K562 (cell line): Measurements from ENCODE around the gene EYA4. TPM values are rescaled to one million over a fixed set of nuclear protein-coding genes. Genes with fewer than 3 reads are reported as not detected.
A peak's percentile ranks its signal among the peaks of the same experiment; 100 is the strongest.

Experiments
- ATAC-seq: fragments of 200-7000 bp; cut with Tn5 transposase; 3 replicates; pipeline ENCODE4 v1.9.1; 2020; ENCODE audit warnings: moderate library complexity
- BruUV-seq: library from RNA; stranded (reverse); fragments of 400-500 nt; replicated peaks from 2 replicates; lab custom pipeline; 2021; lab: Mats Ljungman, UMichigan
- CTCF ChIA-PET: fragments of 300-600 bp; formaldehyde crosslinking; extraction: SDS; loops from one replicate; lab custom pipeline; 2021; ENCODE audit warnings: low intra/inter-chr PET ratio; lab: Yijun Ruan, JAX
- POLR2A ChIA-PET: fragments of 300-600, 350-650 bp; sonication (Branson Sonifier 250); formaldehyde crosslinking; extraction: SDS; loops from one replicate; lab custom pipeline; 2021; ENCODE audit warnings: antibody characterized with exemption, inconsistent platforms; lab: Yijun Ruan, JAX
- DNase-seq, 4 experiments: peaks; one replicate each; pipeline versions ENCODE4 v3.0.0 to v3.0.0-alpha.2; 2011 to 2018; ENCODE audit warnings: low spot score in 3 of 4, mixed read lengths in 3 of 4; ENCODE audit errors: extremely low read depth in 1 of 4
- FAIRE-seq: peaks from 2 replicates; lab custom pipeline; 2011; peaks lifted over from hg19 to GRCh38; lab: Jason Lieb, UNC
- H2AFZ ChIP-seq: 2 replicates; pipeline ENCODE4 v1.6.0; 2011; ENCODE audit warnings: low read depth, low read length, control low read depth, inconsistent platforms
- H3K27ac ChIP-seq: fragments of 200-600 bp; 3 replicates; pipeline ENCODE4 v1.8.0; 2011; ENCODE audit warnings: low read depth, mild to moderate bottlenecking, control low read depth, inconsistent platforms, low read length, moderate library complexity, mixed read lengths; ENCODE audit errors: extremely low read depth
- H3K27me3 ChIP-seq, 2 experiments: fragments of 300-600 bp in 1 of 2; 2 replicates in 1 of 2; 3 replicates in 1 of 2; pipeline versions ENCODE4 v1.6.0 to v1.8.0; 2011; ENCODE audit warnings: inconsistent platforms in 2 of 2, low read length in 2 of 2, mild to moderate bottlenecking in 1 of 2, mixed read lengths in 1 of 2, moderate library complexity in 1 of 2; ENCODE audit not compliant: control insufficient read depth in 2 of 2, insufficient read depth in 2 of 2
- H3K36me3 ChIP-seq: fragments of 300-600 bp; 3 replicates; pipeline ENCODE4 v1.8.0; 2011; ENCODE audit warnings: mild to moderate bottlenecking, low read length, inconsistent platforms; ENCODE audit not compliant: control insufficient read depth, insufficient read depth
- H3K4me1 ChIP-seq, 2 experiments: fragments of 200-600 bp in 1 of 2; replicated peaks in 1 of 2; 2 replicates in 1 of 2; 3 replicates in 1 of 2; pipeline versions ENCODE4 v1.5.1 to v1.8.0; 2011; ENCODE audit warnings: inconsistent platforms in 2 of 2, low read length in 2 of 2, mild to moderate bottlenecking in 1 of 2, mixed read lengths in 1 of 2, moderate library complexity in 1 of 2; ENCODE audit not compliant: control insufficient read depth in 2 of 2, insufficient read depth in 2 of 2
- H3K4me2 ChIP-seq: 2 replicates; pipeline ENCODE4 v1.6.1; 2011; ENCODE audit warnings: low read length, control low read depth, inconsistent platforms, mixed read lengths; ENCODE audit not compliant: insufficient read depth
- H3K4me3 ChIP-seq: fragments of 200-600 bp; sonication (generic), shearing (Covaris generic); 2 replicates; pipeline ENCODE4 v1.5.1; 2016; ENCODE audit warnings: control low read depth, inconsistent platforms
- H3K79me2 ChIP-seq: fragments of 200-600 bp; 3 replicates; pipeline ENCODE4 v1.8.0; 2011; ENCODE audit warnings: low read length, inconsistent platforms; ENCODE audit not compliant: control insufficient read depth, insufficient read depth
- H3K9ac ChIP-seq, 2 experiments: 2 replicates each; pipeline versions ENCODE4 v1.6.0 to v1.6.1; 2011; ENCODE audit warnings: low read depth in 2 of 2, low read length in 2 of 2, control low read depth in 1 of 2, inconsistent platforms in 1 of 2, mild to moderate bottlenecking in 1 of 2, mixed read lengths in 1 of 2; ENCODE audit not compliant: insufficient read depth in 1 of 2
- H3K9me1 ChIP-seq: one replicate; pipeline ENCODE4 v1.6.0; 2011; ENCODE audit warnings: inconsistent platforms, mild to moderate bottlenecking, low read length, moderate library complexity; ENCODE audit not compliant: control insufficient read depth, insufficient read depth
- H3K9me3 ChIP-seq: replicated peaks from 2 replicates; pipeline ENCODE4 v1.5.1; 2011; ENCODE audit warnings: low read depth, low read length, inconsistent platforms; ENCODE audit not compliant: control insufficient read depth, insufficient read depth
- H4K20me1 ChIP-seq: replicated peaks from 2 replicates; pipeline ENCODE4 v1.6.1; 2011; ENCODE audit warnings: low read length, inconsistent platforms, mixed read lengths; ENCODE audit not compliant: control insufficient read depth, insufficient read depth
- C11orf30 ChIP-seq: fragments of 450-650 bp; IDR thresholded peaks from 2 replicates; pipeline ENCODE4 v1.6.1; 2016; ENCODE audit warnings: low read depth, mild to moderate bottlenecking
- MIER1 ChIP-seq: fragments of 450-650 bp; IDR thresholded peaks from 2 replicates; pipeline ENCODE4 v1.6.1; 2016; ENCODE audit warnings: antibody characterized with exemption, mild to moderate bottlenecking, low read depth
- PCBP1 ChIP-seq: fragments of 200-400 bp; formaldehyde crosslinking; IDR thresholded peaks from 2 replicates; pipeline ENCODE4 v1.6.1; 2018; ENCODE audit warnings: mild to moderate bottlenecking, low read depth, low read length; ENCODE audit not compliant: poor library complexity, severe bottlenecking
- PCBP2 ChIP-seq: fragments of 200-400 bp; formaldehyde crosslinking; IDR thresholded peaks from 2 replicates; pipeline ENCODE4 v1.6.1; 2018; ENCODE audit warnings: low read length, low read depth, mild to moderate bottlenecking, moderate library complexity; ENCODE audit not compliant: poor library complexity, severe bottlenecking
- RFX7 ChIP-seq: fragments of 250-450 bp; sonication (Bioruptor Pico); IDR thresholded peaks from 2 replicates; pipeline ENCODE4 v1.5.1; 2021; ENCODE audit warnings: mild to moderate bottlenecking
- ZNF407 ChIP-seq: fragments of 450-650 bp; IDR thresholded peaks from 2 replicates; pipeline ENCODE4 v1.6.1; 2016; ENCODE audit warnings: low read depth
- WGBS: fragments of 100-300 bp; shearing (Covaris generic); methylation state at CpG from one replicate; pipeline ENCODE4 v1.1.6; 2016; ENCODE audit warnings: low coverage, mixed read lengths; ENCODE audit not compliant: insufficient coverage; ENCODE audit errors: missing lambda C conversion rate; 5-methylcytosine and 5-hydroxymethylcytosine counted together
- in situ Hi-C: fragments of 300-500 bp; cut with MboI; formaldehyde crosslinking; loops from 4 replicates; pipeline ENCODE4 v1.15.0; 2018; ENCODE audit warnings: inconsistent platforms, mixed read lengths
- intact Hi-C: fragments of 100-400 bp; cut with micrococcal nuclease; formaldehyde crosslinking; loops from 2 replicates; pipeline ENCODE4 v1.14.2; 2022
- polyA plus RNA-seq, 8 experiments: library from polyadenylated mRNA; depleted of rRNA in 4 of 8; stranded (reverse) in 5 of 8; unstranded in 3 of 8; fragments of >200 nt; fragmentation: Nextera tagmentation in 2 of 8; fragmentation: Illumina TruSeq in 1 of 8; extraction: Ambion mirVana in 2 of 8; extraction: Trizol in 1 of 8; gene quantifications; 2 replicates each; pipeline versions ENCODE4 v1.2.1 to v1.2.3, GENCODE V29; 2011 to 2014; ENCODE audit warnings: inconsistent platforms in 1 of 8, missing spikeins in 1 of 8
- total RNA-seq, 7 experiments: library from RNA; depleted of rRNA in 6 of 7; stranded (reverse); fragments of >200 nt in 6 of 7; fragmentation: Illumina TruSeq in 2 of 7; extraction: Trizol in 2 of 7; gene quantifications; 2 replicates each; pipeline versions ENCODE4 v1.2.1 to v1.2.3, GENCODE V29; 2011 to 2021; ENCODE audit warnings: low replicate concordance in 1 of 7

EYA4 gene
- total and polyA plus RNA-seq, 9 of the 15 experiments (the other 6 are each of a cell fraction or from before 2014, with no cell fraction given) = 0.03 to 0.04 TPM; not detected in 7

- H3K4me3 ChIP-seq = no peak overlapping the region
- no peak for DNase-seq
- H3K4me1 ChIP-seq = no peaks in the 10 kb centered on the region
- no TSS peak for BruUV-seq
- H3K4me2 ChIP-seq = no peak overlapping the region
- CTCF ChIA-PET = no interaction called here
- TF ChIP-seq PCBP2 = peak; percentile 38
- TF ChIP-seq C11orf30 = no peak
- no peak for TF ChIP-seq ZNF407
- no peak for TF ChIP-seq RFX7 (CRISPR knock-in tag)
- peak; percentile 35 for TF ChIP-seq PCBP1
- no peak for TF ChIP-seq MIER1
- WGBS = 0% methylated on average over 1 of the region's 3 CpGs
- H3K9ac ChIP-seq = no peak overlapping the region
- H3K36me3 ChIP-seq = no peaks in the 10 kb centered on the region
- ATAC-seq = no peak
- no peaks in the 10 kb centered on the region for H3K9me3 ChIP-seq
- intact Hi-C loops (no loop called here), in situ Hi-C loops (no loop called here)
- FAIRE-seq = no peak
- no peaks in the 10 kb centered on the region for H3K27me3 ChIP-seq
- POLR2A ChIA-PET = no interaction called here
- H3K79me2 ChIP-seq = no peaks in the 10 kb centered on the region
- H3K9me1 ChIP-seq = no peaks in the 10 kb centered on the region
- H2AFZ ChIP-seq = no peak overlapping the region
- no peak overlapping the region for H3K27ac ChIP-seq
- no peaks in the 10 kb centered on the region for H4K20me1 ChIP-seq
These were observed 139.6 kb downstream of the EYA4 start for GRCh38 chr6:133380723-133381122.
